Panc1 (cell line): ENCODE measurements around the gene PDLIM3.

ENCODE experiments used
- SIN3A ChIP-seq: IDR thresholded peaks from 2 replicates; pipeline ENCODE4 v1.6.1; 2012; ENCODE audit warnings: low read depth, mild to moderate bottlenecking, low read length, moderate library complexity, borderline replicate concordance; ENCODE audit not compliant: insufficient read depth
- TF ChIP-seq, protein P1 (sequence below): fragments of 450-650 bp; IDR thresholded peaks from 2 replicates; pipeline ENCODE4 v1.5.1; 2017; ENCODE audit warnings: mild to moderate bottlenecking

DNA sequence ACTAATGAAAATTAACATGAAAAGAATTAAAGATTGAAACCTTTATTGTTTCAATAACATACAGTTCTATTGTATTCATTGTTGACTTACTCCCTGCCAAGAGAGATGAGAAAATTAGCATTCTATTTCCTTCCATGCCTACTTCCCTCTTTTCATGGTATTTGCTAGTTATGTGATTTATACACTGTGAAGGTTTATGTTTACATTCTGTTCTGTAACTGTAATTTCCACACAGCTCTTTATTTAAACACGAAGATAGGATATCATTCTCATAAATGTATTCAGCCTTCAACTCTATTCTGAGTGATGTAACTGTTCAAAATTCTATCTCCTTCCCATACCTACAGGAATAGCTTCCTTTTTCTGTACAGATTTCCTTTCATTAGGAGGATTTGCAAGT, 70.4 kb downstream of the PDLIM3 start:
- TF ChIP-seq, protein P1, sequence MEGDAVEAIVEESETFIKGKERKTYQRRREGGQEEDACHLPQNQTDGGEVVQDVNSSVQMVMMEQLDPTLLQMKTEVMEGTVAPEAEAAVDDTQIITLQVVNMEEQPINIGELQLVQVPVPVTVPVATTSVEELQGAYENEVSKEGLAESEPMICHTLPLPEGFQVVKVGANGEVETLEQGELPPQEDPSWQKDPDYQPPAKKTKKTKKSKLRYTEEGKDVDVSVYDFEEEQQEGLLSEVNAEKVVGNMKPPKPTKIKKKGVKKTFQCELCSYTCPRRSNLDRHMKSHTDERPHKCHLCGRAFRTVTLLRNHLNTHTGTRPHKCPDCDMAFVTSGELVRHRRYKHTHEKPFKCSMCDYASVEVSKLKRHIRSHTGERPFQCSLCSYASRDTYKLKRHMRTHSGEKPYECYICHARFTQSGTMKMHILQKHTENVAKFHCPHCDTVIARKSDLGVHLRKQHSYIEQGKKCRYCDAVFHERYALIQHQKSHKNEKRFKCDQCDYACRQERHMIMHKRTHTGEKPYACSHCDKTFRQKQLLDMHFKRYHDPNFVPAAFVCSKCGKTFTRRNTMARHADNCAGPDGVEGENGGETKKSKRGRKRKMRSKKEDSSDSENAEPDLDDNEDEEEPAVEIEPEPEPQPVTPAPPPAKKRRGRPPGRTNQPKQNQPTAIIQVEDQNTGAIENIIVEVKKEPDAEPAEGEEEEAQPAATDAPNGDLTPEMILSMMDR, result no peak
- TF ChIP-seq SIN3A, result no peak
